Heart left ventricle (tissue), 13 donors: ENCODE data around the gene CXXC5.

ENCODE experiments used
- CTCF ChIP-seq, 12 donors: fragments of 200-600 bp; sonication (generic) in 4 of 12; IDR thresholded peaks; one replicate each; pipeline versions ENCODE4 v1.5.0 to v1.8.0; 2018 to 2022; ENCODE audit warnings: antibody characterized with exemption in 12 of 12, mild to moderate bottlenecking in 5 of 12
- POLR2A ChIP-seq, 2 donors: fragments of 450-650 bp; IDR thresholded peaks; one replicate each; pipeline ENCODE4 v1.6.1; 2017; ENCODE audit warnings: antibody characterized with exemption in 2 of 2, mild to moderate bottlenecking in 2 of 2, moderate library complexity in 2 of 2
- donor health status: ischemic (EF 13 %, LVEDD 7.1; RV severe dilation, severe dysfunction).
- donor health status: DM: no; HTN: yes; CAD: no.
- donor health status: DM: no; HTN: no; CAD: no.
- donor health status: ischemic (EF 25% LVEDD 6.9; RV normal size, moderate dysfunction).
- donor health status: ischemic (EF 25% LVEDD 5.7; RV mildly dilated, moderate dysfunction).
- donor health status: ischemic (EF 35%, LVEDD 5.7; RV mildly dilated, moderate dysfunction).
- donor health status: nonischemic (EF 11% LVEDD 7.7; RV severe dilation, severe dysfunction).
- donor health status: DM: yes; HTN: yes; CAD: no.
- donor health status: PGD.
- donor health status: ischemic (EF 29% LVEDD 5.4; RV normal size, mild dysfunction).
- donor health status: nonischemic (EF 23%, LVEDD 6.1; RV moderate dilation, normal function).

GRCh38 chr5:139717221-139717620 is 69.1 kb downstream of the CXXC5 start:
- TF ChIP-seq CTCF (IDR thresholded peaks at IDR 0.05), result no peak
- TF ChIP-seq POLR2A (IDR thresholded peaks at IDR 0.05), result no peak
